CD4-positive, alpha-beta T cell treated with Interleukin-2 at 100 ng/mL for 4 hours (primary cell): Measurements from ENCODE around the gene OTUD1.

Experiments used
- DNase-seq: peaks from one replicate; pipeline ENCODE4 v3.0.0-alpha.2; 2020; ENCODE audit warnings: low spot score

The OTUD1 gene

GRCh38 chr10:23467548-23467947, 28.7 kb downstream of the OTUD1 start:
- no peak for DNase-seq

- DNase-seq: no peak
These were observed 30.8 kb downstream of the OTUD1 start for GRCh38 chr10:23469596-23470237.

- no peak for DNase-seq
These were observed 33.3 kb downstream of the OTUD1 start for GRCh38 chr10:23472181-23472580.

- no peak for DNase-seq
These were observed 35.2 kb downstream of the OTUD1 start for GRCh38 chr10:23474081-23474480.

GRCh38 chr10:23474626-23475025, 35.8 kb downstream of the OTUD1 start:
- DNase-seq: no peak

GRCh38 chr10:23478570-23478969, 39.7 kb downstream of the OTUD1 start:
- no peak for DNase-seq

GRCh38 chr10:23479798-23480473, 41.1 kb downstream of the OTUD1 start:
- no peak for DNase-seq

GRCh38 chr10:23481363-23481961, 42.6 kb downstream of the OTUD1 start:
- no peak for DNase-seq

GRCh38 chr10:23490115-23490514, 51.2 kb downstream of the OTUD1 start:
- no peak for DNase-seq
